Pulmonary artery endothelial cell (primary cell): Measurements from ENCODE around the gene ELP6. TPM values are rescaled to one million over a fixed set of nuclear protein-coding genes. Genes with fewer than 3 reads are reported as not detected.
A peak's percentile ranks its signal among the peaks of the same experiment; 100 is the strongest.
"Not testable (repeated sequence)": the region's sequence is repeated elsewhere in the genome, so short reads cannot be mapped to it uniquely, and the experiment has no call there.

ENCODE experiments used
- DNase-seq: peaks from one replicate; pipeline ENCODE4 v3.0.0-alpha.2; 2011; ENCODE audit warnings: low read depth, low spot score
- total RNA-seq: library from RNA; depleted of rRNA; stranded (reverse); fragments of >200 nt; gene quantifications from 2 replicates; pipeline ENCODE4 v1.2.3, GENCODE V29; 2014

The ELP6 gene
- total RNA-seq, 1 donor from 2014 or later: 33.8 TPM

GRCh38 chr3:47512416-47513124 is 942 bp downstream of the ELP6 start:
- DNase-seq: no peak

GRCh38 chr3:47505267-47505666 is 8.2 kb downstream of the ELP6 start:
- DNase-seq: not testable (repeated sequence)

- no peak for DNase-seq
These were observed 9.4 kb downstream of the ELP6 start for GRCh38 chr3:47504113-47504512.

GRCh38 chr3:47503033-47503432 is 10.5 kb downstream of the ELP6 start:
- DNase-seq: no peak

GRCh38 chr3:47496892-47497291 is 16.6 kb downstream of the ELP6 start:
- no peak for DNase-seq

- no peak for DNase-seq
These were observed 17.6 kb downstream of the ELP6 start for GRCh38 chr3:47495886-47496285.

- DNase-seq: no peak
These were observed 18.4 kb downstream of the ELP6 start for GRCh38 chr3:47495111-47495510.

- DNase-seq: no peak
These were observed 21.7 kb downstream of the ELP6 start for GRCh38 chr3:47491777-47492176.

GRCh38 chr3:47491186-47491585 is 22.3 kb downstream of the ELP6 start:
- no peak for DNase-seq

GRCh38 chr3:47487265-47487664 is 26.2 kb downstream of the ELP6 start:
- no peak for DNase-seq

- DNase-seq: no peak
These were observed 27.7 kb downstream of the ELP6 start for GRCh38 chr3:47485812-47486211.

- DNase-seq: no peak
These were observed 31.1 kb downstream of the ELP6 start for GRCh38 chr3:47482366-47482765.

- DNase-seq: not testable (repeated sequence)
These were observed 31.7 kb downstream of the ELP6 start for GRCh38 chr3:47481763-47482162.

- DNase-seq: not testable (repeated sequence)
These were observed 33.2 kb downstream of the ELP6 start for GRCh38 chr3:47480267-47480666.

- DNase-seq: no peak
These were observed 33.7 kb downstream of the ELP6 start for GRCh38 chr3:47479826-47480160.

GRCh38 chr3:47478022-47478421 is 35.5 kb downstream of the ELP6 start:
- DNase-seq: no peak

GRCh38 chr3:47476644-47477199 is 36.8 kb downstream of the ELP6 start:
- no peak for DNase-seq

- DNase-seq: no peak
These were observed 37.2 kb downstream of the ELP6 start for GRCh38 chr3:47476330-47476626.

- peak; percentile 17 for DNase-seq
These were observed 37.8 kb downstream of the ELP6 start, which contains the start of gene SCAP for GRCh38 chr3:47475570-47476329. TSS of gene SCAP (minus strand) at chr3:47475941. CDS start at chr3:47442993, 32,948 bp downstream.

GRCh38 chr3:47475029-47475569 is 38.4 kb downstream of the ELP6 start:
- DNase-seq: no peak

GRCh38 chr3:47473391-47473790 is 40.1 kb downstream of the ELP6 start:
- no peak for DNase-seq

- DNase-seq: no peak
These were observed 43.9 kb downstream of the ELP6 start for GRCh38 chr3:47469616-47470015.

- not testable (repeated sequence) for DNase-seq
These were observed 45.2 kb downstream of the ELP6 start for GRCh38 chr3:47468315-47468714.
